Fibroblast of skin of left biceps (primary cell): ENCODE data around the gene CRADD.
"Not testable (repeated sequence)": the region's sequence is repeated elsewhere in the genome, so short reads cannot be mapped to it uniquely, and the experiment has no call there.

ENCODE experiments used
- DNase-seq, 2 experiments: peaks; one replicate each; pipeline ENCODE4 v3.0.0-alpha.2; 2013; ENCODE audit warnings: low read depth in 2 of 2

The CRADD gene

GRCh38 chr12:93929081-93929480 is 251.9 kb downstream of the CRADD start:
- DNase-seq: not testable (repeated sequence)

GRCh38 chr12:93937812-93938211 is 260.6 kb downstream of the CRADD start:
- DNase-seq: no peak

- no peak for DNase-seq
Measured at GRCh38 chr12:93938317-93938716, 261.1 kb downstream of the CRADD start.

- no peak for DNase-seq
Measured at GRCh38 chr12:93938931-93939330, 261.8 kb downstream of the CRADD start.

- DNase-seq: no peak
Measured at GRCh38 chr12:93939641-93940325, 262.6 kb downstream of the CRADD start.

GRCh38 chr12:93943780-93944179 is 266.6 kb downstream of the CRADD start:
- no peak for DNase-seq

- no peak for DNase-seq
Measured at GRCh38 chr12:93944201-93944600, 267.0 kb downstream of the CRADD start.
